ENCODE data around the gene ZP1.
A peak's percentile ranks its signal among the peaks of the same experiment; 100 is the strongest.

Gene ZP1

GRCh38 chr11:60835534-60835846 is 31.9 kb upstream of the ZP1 start:
- no peak for DNase-seq (ENCODE audit: low read depth, low spot score)
- H3K4me3 ChIP-seq (ENCODE audit: low read depth, low read length) = no peak overlapping the region
- no peak for TF ChIP-seq CTCF (IDR thresholded peaks at IDR 0.05; ENCODE audit: insufficient read depth, low read length, missing control alignments)
- ChIA-PET POLR2A (no interaction called here), CTCF (interaction anchor here (2.3 to 29.1 kb wide), 2 partner anchors 59 to 61 kb away, joined by 7 to 1087 read pairs; partner anchors contain the start of gene PRPF19)

- ChIA-PET CTCF (interaction anchor here (1.7 to 29.1 kb wide), 4 partner anchors 9 to 350 kb away, joined by 7 to 1087 read pairs (median 8); partner anchors contain the start of gene PRPF19), POLR2A (no interaction called here)
- no peak for DNase-seq (ENCODE audit: low read depth, low spot score)
- no peak for TF ChIP-seq CTCF (IDR thresholded peaks at IDR 0.05; ENCODE audit: insufficient read depth, low read length, missing control alignments)
- H3K4me3 ChIP-seq (ENCODE audit: low read depth, low read length) = no peak overlapping the region
Measured at GRCh38 chr11:60836866-60837515, 30.4 kb upstream of the ZP1 start.

GRCh38 chr11:60838132-60838531 is 29.2 kb upstream of the ZP1 start:
- H3K4me3 ChIP-seq (ENCODE audit: low read depth, low read length) = no peak overlapping the region
- no peak for TF ChIP-seq CTCF (IDR thresholded peaks at IDR 0.05; ENCODE audit: insufficient read depth, low read length, missing control alignments)
- ChIA-PET POLR2A (no interaction called here), CTCF (interaction anchor here (1.7 to 29.1 kb wide), 3 partner anchors 10 to 349 kb away, joined by 7 to 1087 read pairs (median 9); partner anchors contain the start of gene PRPF19)
- no peak for DNase-seq (ENCODE audit: low read depth, low spot score)

GRCh38 chr11:60840470-60841430 is 26.6 kb upstream of the ZP1 start:
- DNase-seq (ENCODE audit: low read depth, low spot score) = peak; percentile 83
- no peak overlapping the region for H3K4me3 ChIP-seq (ENCODE audit: low read depth, low read length)
- CTCF ChIA-PET = interaction anchor here (3.0 to 29.1 kb wide), 2 partner anchors 10 to 56 kb away, joined by 30 to 1087 read pairs; partner anchors contain the start of gene PRPF19
- no peak for TF ChIP-seq CTCF (IDR thresholded peaks at IDR 0.05; ENCODE audit: insufficient read depth, low read length, missing control alignments)
- POLR2A ChIA-PET = interaction anchor here (1.2 kb wide), 1 partner anchor 73 kb away, joined by 3 read pairs; the partner anchor contains the start of gene TMEM109

GRCh38 chr11:60841797-60842667 is 25.3 kb upstream of the ZP1 start, which contains the start of gene CCDC86:
Gene CCDC86 (plus strand): TSS chr11:60842113. CDS start chr11:60842125, 12 bp downstream.
- DNase-seq (ENCODE audit: low read depth, low spot score) = peak; percentile 44
- CTCF ChIA-PET = interaction anchor here (3.0 to 29.1 kb wide), 3 partner anchors 11 to 54 kb away, joined by 27 to 1087 read pairs (median 30); partner anchors contain the start of gene PRPF19
- POLR2A ChIA-PET = interaction anchor here (1.2 kb wide), 1 partner anchor 10 kb away, joined by 3 read pairs; no protein-coding TSS in a partner anchor
- H3K4me3 ChIP-seq (ENCODE audit: low read depth, low read length) = peak within 1 kb of the TSS; percentile 93
- no peak for TF ChIP-seq CTCF (IDR thresholded peaks at IDR 0.05; ENCODE audit: insufficient read depth, low read length, missing control alignments)

Data from AG04449 (cell line).